GM23338 (cell line): ENCODE data around the gene APOBEC3A. TPM values are rescaled to one million over a fixed set of nuclear protein-coding genes. Genes with fewer than 3 reads are reported as not detected.

Source experiments
- ATAC-seq: fragments of 200-7000 bp; cut with Tn5 transposase; 3 replicates; pipeline ENCODE4 v1.9.1; 2020
- DNase-seq: peaks from one replicate; pipeline ENCODE4 v3.0.0-alpha.2; 2015; ENCODE audit warnings: low spot score
- H2AFZ ChIP-seq: fragments of 200-600 bp; sonication (generic); 2 replicates; pipeline ENCODE4 v1.8.0; 2016; ENCODE audit warnings: antibody characterized with exemption, mild to moderate bottlenecking, moderate library complexity
- H3F3A ChIP-seq: fragments of 200-600 bp; sonication (generic); replicated peaks from 2 replicates; pipeline ENCODE4 v1.8.0; 2017; ENCODE audit warnings: antibody characterized with exemption, mixed run types, low read depth
- H3K27ac ChIP-seq: fragments of 200-600 bp; sonication (generic); 2 replicates; pipeline ENCODE4 v1.6.1; 2016; ENCODE audit warnings: low read depth
- H3K27me3 ChIP-seq: fragments of 200-600 bp; sonication (generic); 2 replicates; pipeline ENCODE4 v1.8.0; 2016; ENCODE audit warnings: mild to moderate bottlenecking, mixed run types, moderate library complexity; ENCODE audit not compliant: insufficient read depth
- H3K36me3 ChIP-seq: fragments of 200-600 bp; sonication (generic); 2 replicates; pipeline ENCODE4 v1.8.0; 2016; ENCODE audit warnings: mild to moderate bottlenecking; ENCODE audit not compliant: insufficient read depth
- H3K4me1 ChIP-seq: fragments of 200-600 bp; sonication (generic); 2 replicates; pipeline ENCODE4 v1.8.0; 2016; ENCODE audit warnings: mild to moderate bottlenecking, moderate library complexity; ENCODE audit not compliant: insufficient read depth
- H3K4me2 ChIP-seq: fragments of 200-600 bp; sonication (generic); 2 replicates; pipeline ENCODE4 v1.7.1; 2017; ENCODE audit warnings: mixed run types
- H3K4me3 ChIP-seq: fragments of 200-600 bp; sonication (generic); 2 replicates; pipeline ENCODE4 v1.6.1; 2016; ENCODE audit warnings: mixed run types
- H3K79me2 ChIP-seq: fragments of 200-600 bp; sonication (generic); replicated peaks from 2 replicates; pipeline ENCODE4 v1.8.0; 2017; ENCODE audit warnings: mild to moderate bottlenecking; ENCODE audit not compliant: insufficient read depth
- H3K9me2 ChIP-seq: fragments of 200-600 bp; sonication (generic); 2 replicates; pipeline ENCODE4 v1.8.0; 2017; ENCODE audit not compliant: insufficient read depth
- H4K20me1 ChIP-seq: fragments of 200-600 bp; sonication (generic); replicated peaks from 2 replicates; pipeline ENCODE4 v1.8.0; 2017; ENCODE audit warnings: mild to moderate bottlenecking; ENCODE audit not compliant: insufficient read depth
- H3K27ac Mint-ChIP-seq: 2 replicates; pipeline ENCODE4 v1.8.0; 2020; ENCODE audit warnings: inconsistent platforms, mild to moderate bottlenecking, moderate library complexity, mixed read lengths
- H3K27me3 Mint-ChIP-seq: 3 replicates; pipeline ENCODE4 v1.8.0; 2022; ENCODE audit warnings: low read depth, mild to moderate bottlenecking, moderate library complexity, mixed read lengths, inconsistent platforms; ENCODE audit not compliant: insufficient read depth, poor library complexity
- H3K36me3 Mint-ChIP-seq: 3 replicates; pipeline ENCODE4 v1.8.0; 2021; ENCODE audit warnings: low read depth, mild to moderate bottlenecking, inconsistent platforms, moderate library complexity, mixed read lengths
- H3K4me1 Mint-ChIP-seq: 3 replicates; pipeline ENCODE4 v1.8.0; 2020; ENCODE audit warnings: mild to moderate bottlenecking, inconsistent platforms, mixed read lengths
- H3K4me3 Mint-ChIP-seq: 3 replicates; pipeline ENCODE4 v1.8.0; 2021; ENCODE audit warnings: moderate library complexity, mild to moderate bottlenecking, inconsistent platforms, mixed read lengths
- H3K9me3 Mint-ChIP-seq: 3 replicates; pipeline ENCODE4 v1.8.0; 2020; ENCODE audit warnings: moderate library complexity, mild to moderate bottlenecking, inconsistent platforms, mixed read lengths
- CREB1 ChIP-seq: fragments of 250-450 bp; sonication (Bioruptor Pico); IDR thresholded peaks from 2 replicates; pipeline ENCODE4 v1.5.0; 2020; ENCODE audit warnings: low read depth, mild to moderate bottlenecking, moderate library complexity
- CTCF ChIP-seq, 2 experiments: fragments of 200-600 bp in 1 of 2; sonication (generic) in 1 of 2; conservative IDR thresholded peaks; 2 replicates each; pipeline versions ENCODE4 v1.5.1 to v1.6.1; 2016 to 2017; ENCODE audit warnings: antibody characterized with exemption in 2 of 2, low read depth in 2 of 2, mild to moderate bottlenecking in 2 of 2, moderate library complexity in 1 of 2
- ETS1 ChIP-seq: IDR thresholded peaks from 2 replicates; pipeline ENCODE4 v1.6.1; 2016; ENCODE audit warnings: antibody characterized with exemption
- EZH2 ChIP-seq: fragments of 200-600 bp; sonication (generic); IDR thresholded peaks from one replicate; pipeline ENCODE4 v1.8.0; 2017; ENCODE audit warnings: antibody characterized with exemption, mild to moderate bottlenecking, low read depth; ENCODE audit not compliant: unreplicated experiment
- EZH2phosphoT487 ChIP-seq: fragments of 200-600 bp; sonication (generic); IDR thresholded peaks from one replicate; pipeline ENCODE4 v1.8.1; 2018; ENCODE audit warnings: antibody characterized with exemption; ENCODE audit not compliant: unreplicated experiment
- JUNB ChIP-seq: IDR thresholded peaks from one replicate; pipeline ENCODE4 v1.6.1; 2016; ENCODE audit warnings: antibody characterized with exemption; ENCODE audit not compliant: unreplicated experiment
- NANOG ChIP-seq: IDR thresholded peaks from 2 replicates; pipeline ENCODE4 v1.6.1; 2016; ENCODE audit warnings: antibody characterized with exemption, borderline replicate concordance
- POLR2AphosphoS5 ChIP-seq: IDR thresholded peaks from 2 replicates; pipeline ENCODE4 v1.6.1; 2016; ENCODE audit warnings: antibody characterized with exemption, low read depth
- REST ChIP-seq: IDR thresholded peaks from one replicate; pipeline ENCODE4 v1.6.1; 2018; ENCODE audit warnings: antibody characterized with exemption; ENCODE audit not compliant: unreplicated experiment
- STAT1 ChIP-seq: IDR thresholded peaks from one replicate; pipeline ENCODE4 v1.6.1; 2016; ENCODE audit warnings: antibody characterized with exemption; ENCODE audit not compliant: unreplicated experiment
- ZNF114 ChIP-seq: fragments of 250-450 bp; sonication (Bioruptor Pico); IDR thresholded peaks from 2 replicates; pipeline ENCODE4 v1.5.0; 2020; ENCODE audit warnings: mild to moderate bottlenecking, moderate library complexity
- ZNF331 ChIP-seq: fragments of 250-450 bp; sonication (Bioruptor Pico); IDR thresholded peaks from 2 replicates; pipeline ENCODE4 v1.5.0; 2020; ENCODE audit warnings: low read depth, mild to moderate bottlenecking, moderate library complexity
- ZNF462 ChIP-seq: fragments of 250-450 bp; sonication (Bioruptor Pico); IDR thresholded peaks from 2 replicates; pipeline ENCODE4 v1.5.0; 2020; ENCODE audit warnings: mild to moderate bottlenecking, moderate library complexity
- polyA plus RNA-seq: library from polyadenylated mRNA; unstranded; fragments of >200 nt; fragmentation: Nextera tagmentation; extraction: Ambion mirVana; gene quantifications from 2 replicates; pipeline ENCODE4 v1.2.1, GENCODE V29; 2016
- total RNA-seq: library from RNA; depleted of rRNA; stranded (reverse); fragments of >200 nt; shearing (Covaris generic); gene quantifications from 2 replicates; pipeline ENCODE4 v1.2.3, GENCODE V29; 2014

Gene APOBEC3A
- total and polyA plus RNA-seq, 2 experiments from 2014 or later: 0.21 TPM; not detected in 1

GRCh38 chr22:38966380-38966702 lies 8.9 kb downstream of the APOBEC3A start:
- Histone ChIP-seq H2AFZ (no peak overlapping the region), H3K9me2 (no peaks in the 10 kb centered on the region), H3K27ac (no peak overlapping the region), H3K79me2 (no peaks in the 10 kb centered on the region), H3K36me3 (no peaks in the 10 kb centered on the region), H3F3A (no peaks in the 10 kb centered on the region), H3K4me1 (no peaks in the 10 kb centered on the region), H3K4me3 (no peak overlapping the region), H4K20me1 (no peaks in the 10 kb centered on the region), H3K27me3 (no peaks in the 10 kb centered on the region), H3K4me2 (no peak overlapping the region)
- H3K36me3 Mint-ChIP-seq: no peaks in the 10 kb centered on the region; the same call in 2 of the 3 replicates
- H3K4me3 Mint-ChIP-seq: no peak overlapping the region; the same call in 2 of the 3 replicates
- DNase-seq: no peak
- TF ChIP-seq POLR2AphosphoS5 (no peak), STAT1 (no peak), JUNB (no peak), CTCF (conservative IDR thresholded peaks at IDR 0.05; ENCODE audit: low read depth in 2 of 2) (no peak), ZNF462 (CRISPR knock-in tag) (no peak), EZH2 (no peak), ETS1 (no peak), EZH2phosphoT487 (no peak), REST (no peak), ZNF331 (CRISPR knock-in tag) (no peak), CREB1 (CRISPR knock-in tag) (no peak), ZNF114 (CRISPR knock-in tag) (no peak), NANOG (no peak)
- no peak for ATAC-seq
- H3K9me3 Mint-ChIP-seq: no peaks in the 10 kb centered on the region
- H3K4me1 Mint-ChIP-seq: peaks cover 22% of the 10 kb centered on the region
- no peak overlapping the region for H3K27ac Mint-ChIP-seq
- H3K27me3 Mint-ChIP-seq: peaks cover 10% of the 10 kb centered on the region
